ENCODE data around the gene AKAP13.
A peak's percentile ranks its signal among the peaks of the same experiment; 100 is the strongest.

Gene AKAP13

DNA sequence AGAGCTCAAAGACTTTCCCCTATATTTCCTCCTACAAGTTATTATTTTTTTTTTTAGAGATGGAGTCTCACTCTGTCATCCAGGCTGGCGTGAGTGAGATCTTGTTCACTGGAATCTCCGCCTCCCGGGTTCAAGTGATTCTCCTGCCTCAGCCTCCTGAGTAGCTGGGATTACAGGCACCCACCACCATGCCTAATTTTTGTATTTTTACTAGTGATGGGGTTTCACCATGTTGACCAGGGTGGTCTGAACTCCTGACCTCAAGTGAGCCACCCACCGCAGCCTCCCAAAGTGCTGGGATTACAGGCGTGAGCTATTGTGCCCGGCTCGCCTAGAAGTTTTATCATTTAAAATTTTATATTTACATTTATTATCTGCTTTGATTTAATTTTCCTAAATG lies 5.9 kb downstream of the AKAP13 start:
- no peak for DNase-seq

DNA sequence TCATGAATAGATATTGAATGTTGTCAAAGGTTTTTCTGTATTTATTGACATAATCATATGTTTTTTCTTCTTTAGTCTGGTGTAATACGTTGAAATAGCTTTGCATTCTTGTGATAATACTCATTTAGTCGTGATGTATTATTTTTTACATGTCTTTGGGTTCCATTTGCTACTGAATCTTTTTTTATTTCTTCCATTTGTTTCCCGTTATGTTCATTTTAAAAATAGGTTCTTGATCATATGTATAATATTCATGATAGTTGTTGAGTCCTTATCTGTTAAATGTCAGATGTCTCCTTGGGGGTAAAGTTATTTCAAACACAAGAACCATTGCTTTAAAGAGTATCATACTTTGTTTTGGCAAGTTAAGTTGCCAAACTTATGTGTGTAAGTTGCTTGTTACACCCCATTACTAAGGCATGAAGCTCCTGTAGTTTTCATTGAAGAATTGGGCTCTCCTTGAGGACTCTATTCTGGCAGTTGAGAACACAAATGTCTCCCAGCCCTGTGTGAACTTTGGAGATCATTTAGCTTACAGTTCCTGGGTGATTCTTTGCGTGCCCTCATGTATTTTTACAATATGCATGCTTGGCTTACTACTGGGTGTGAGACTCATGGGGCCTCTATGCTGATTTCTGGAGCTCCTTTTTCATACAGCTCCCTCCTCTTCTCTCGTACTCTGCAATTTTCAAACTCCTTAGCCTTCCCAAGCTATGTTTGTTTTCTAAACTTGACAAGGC lies 8.3 kb downstream of the AKAP13 start:
- DNase-seq: no peak

GRCh38 chr15:85389306-85389650 lies 8.9 kb downstream of the AKAP13 start:
- DNase-seq: no peak

DNA sequence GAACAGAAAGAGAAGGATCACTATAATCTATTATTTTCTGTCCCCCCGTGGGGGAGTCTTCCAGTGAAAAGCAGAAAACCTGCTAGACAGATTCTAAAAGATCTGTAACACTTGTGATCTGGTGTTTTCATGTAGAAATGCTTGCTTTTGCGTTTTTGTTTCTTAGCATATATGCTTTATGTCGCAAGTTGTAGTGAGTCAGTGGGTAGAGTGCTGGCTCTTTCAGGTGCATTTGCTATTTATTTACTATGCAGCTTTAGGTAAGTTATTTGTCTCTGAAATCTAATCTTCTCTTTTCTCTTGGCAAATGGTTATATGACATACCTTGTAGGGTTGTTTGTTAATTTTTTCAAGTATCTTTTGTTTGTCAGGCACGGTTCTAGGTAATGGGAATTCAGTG lies 9.4 kb downstream of the AKAP13 start:
- DNase-seq: no peak

GRCh38 chr15:85393210-85393609 lies 12.8 kb downstream of the AKAP13 start:
- no peak for DNase-seq

- DNase-seq: no peak
Observed at GRCh38 chr15:85394554-85395333, 14.3 kb downstream of the AKAP13 start.

GRCh38 chr15:85396554-85396953 lies 16.2 kb downstream of the AKAP13 start:
- no peak for DNase-seq

- no peak for DNase-seq
Observed at GRCh38 chr15:85397151-85397550, 16.7 kb downstream of the AKAP13 start.

DNA sequence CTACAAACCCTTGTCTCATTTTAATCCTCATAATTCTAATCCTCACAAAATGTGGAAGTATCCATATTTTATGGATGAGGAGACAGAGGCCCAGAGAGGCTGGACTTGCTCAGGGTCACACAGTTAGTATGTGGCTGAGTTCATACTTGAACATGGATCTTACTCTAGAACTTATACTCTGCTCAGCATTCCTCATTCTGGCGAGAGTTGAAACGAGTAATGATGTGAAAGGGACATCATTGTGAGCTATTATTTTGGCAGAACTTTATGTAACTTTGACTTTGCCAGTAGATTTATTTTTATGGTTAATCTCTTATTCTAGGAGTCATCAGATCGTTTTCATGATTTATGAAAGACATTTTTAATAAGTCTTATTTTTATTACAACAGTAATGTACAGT lies 17.5 kb downstream of the AKAP13 start:
- no peak for DNase-seq

DNA sequence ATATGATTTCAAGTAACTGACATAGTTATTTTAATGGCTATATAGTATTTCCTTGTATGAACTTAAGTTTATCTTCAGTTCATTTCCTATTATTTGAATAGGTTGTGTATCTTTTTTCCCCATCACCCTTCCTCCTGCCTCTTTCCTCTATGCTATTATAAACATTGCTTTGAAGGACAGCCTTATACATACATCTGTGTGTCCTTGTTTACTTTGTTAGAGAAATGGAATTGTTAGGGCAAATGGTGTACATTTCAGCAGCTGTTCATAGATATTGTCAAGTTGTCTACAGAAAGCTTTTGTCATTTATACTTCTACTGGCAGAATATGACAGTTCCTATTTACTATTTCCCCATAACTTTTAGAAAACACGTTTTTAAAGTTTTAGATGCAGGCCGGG lies 18.4 kb downstream of the AKAP13 start:
- DNase-seq: no peak

DNA sequence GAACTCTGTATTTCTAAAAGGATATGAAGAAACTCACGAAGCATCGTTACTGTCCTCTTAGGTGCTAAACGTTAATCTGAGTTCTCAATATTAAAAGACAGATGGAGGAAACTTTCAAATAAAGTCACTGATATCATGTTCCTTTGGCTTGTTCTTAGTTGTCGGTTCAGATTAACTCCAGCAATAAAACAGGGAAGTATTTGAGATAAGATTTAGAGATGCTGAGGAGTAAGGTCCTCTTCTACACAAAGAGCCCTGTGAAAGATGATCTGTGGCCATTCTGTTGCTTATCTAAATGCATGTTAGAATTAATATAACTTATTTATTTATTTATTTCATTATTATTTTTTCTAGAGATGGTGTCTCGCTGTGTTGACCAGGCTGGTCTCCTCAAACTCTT lies 19.2 kb downstream of the AKAP13 start:
- no peak for DNase-seq

DNA sequence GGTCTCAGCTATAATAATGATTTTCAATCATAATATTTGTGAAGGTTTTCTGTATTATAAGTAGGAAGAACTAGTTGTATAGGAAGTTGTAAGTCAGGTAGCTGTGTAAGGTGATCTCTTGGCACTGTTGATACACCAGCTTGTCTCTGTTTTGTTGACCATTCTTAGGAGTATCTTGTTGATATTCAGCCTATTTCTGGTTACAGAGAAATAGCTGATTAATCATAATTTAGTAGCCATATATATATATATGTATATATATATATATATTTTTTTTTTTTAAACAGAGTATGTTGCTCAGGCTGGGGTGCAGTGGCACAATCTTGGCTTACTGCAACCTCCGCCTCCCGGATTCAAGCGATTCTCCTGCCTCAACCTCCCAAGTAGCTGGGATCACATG lies 20.2 kb downstream of the AKAP13 start:
- DNase-seq: no peak

GRCh38 chr15:85401108-85401774 lies 20.8 kb downstream of the AKAP13 start:
- no peak for DNase-seq

- DNase-seq: no peak
Observed at GRCh38 chr15:85402195-85402881, 21.9 kb downstream of the AKAP13 start.

- DNase-seq: no peak
Observed at GRCh38 chr15:85403745-85404144, 23.3 kb downstream of the AKAP13 start.

GRCh38 chr15:85404176-85404917 lies 23.9 kb downstream of the AKAP13 start:
- no peak for DNase-seq

DNA sequence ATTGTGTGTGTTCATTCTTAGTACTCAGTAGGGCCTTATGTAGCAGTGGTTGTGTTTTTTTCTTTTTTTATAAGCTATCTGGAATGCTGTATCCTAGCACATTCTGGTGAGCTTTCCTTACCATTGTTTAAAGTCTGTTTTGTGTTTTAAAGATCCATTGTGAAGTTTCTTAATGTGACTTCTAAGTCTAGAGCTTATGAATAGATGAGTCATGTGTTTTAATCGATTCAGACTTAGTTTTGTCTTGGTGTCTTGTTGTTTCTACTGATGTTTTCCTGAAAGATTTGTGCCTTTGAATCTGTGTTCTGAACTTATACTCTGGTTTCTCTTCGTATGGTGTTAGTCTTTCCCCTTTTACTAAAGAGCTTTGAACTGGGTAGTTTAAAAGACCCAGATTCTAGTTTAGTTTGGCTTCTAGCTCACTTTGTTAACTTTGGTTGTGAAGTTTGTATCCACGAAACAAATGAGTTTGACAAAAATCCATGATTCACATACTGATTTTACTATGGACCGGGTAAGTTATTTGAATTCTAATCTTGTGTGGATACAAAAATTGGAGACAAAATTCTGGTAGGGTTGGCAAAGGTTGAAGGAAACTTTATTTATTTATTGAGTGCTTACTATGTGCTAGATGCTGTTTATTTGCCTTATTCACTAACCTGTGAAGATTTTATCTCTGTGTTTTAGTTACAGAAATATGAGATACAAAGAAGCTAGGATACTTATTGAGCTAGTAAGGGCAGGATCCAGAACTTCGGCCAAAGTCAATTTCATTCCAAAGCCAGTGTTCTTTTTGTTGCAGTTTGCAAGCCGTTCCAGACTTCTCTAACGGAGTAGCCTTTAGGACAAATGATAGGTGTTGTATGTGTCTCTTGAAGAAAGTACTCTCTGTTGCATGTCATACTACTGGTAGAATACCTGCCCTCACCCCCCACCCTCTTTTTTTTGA lies 24.8 kb downstream of the AKAP13 start:
- no peak for DNase-seq

DNA sequence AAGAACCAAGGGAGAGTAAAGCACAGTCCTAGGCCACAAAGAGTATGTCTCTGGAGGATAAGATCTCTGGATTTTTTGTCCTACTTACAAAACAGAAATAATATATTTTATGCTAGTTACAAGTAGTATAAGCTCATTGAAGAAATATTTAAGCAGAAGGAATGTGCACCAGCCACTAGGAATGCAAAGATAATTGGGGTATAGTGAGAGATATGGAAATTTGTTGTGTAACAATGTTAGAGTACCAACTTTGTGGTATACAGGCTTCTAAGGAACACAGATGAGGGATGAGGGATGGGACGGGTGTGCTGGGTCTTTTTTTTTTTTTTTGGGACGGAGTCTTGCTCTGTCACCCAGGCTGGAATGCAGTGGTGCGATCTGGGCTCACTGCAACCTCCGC lies 26.5 kb downstream of the AKAP13 start:
- DNase-seq: no peak

DNA sequence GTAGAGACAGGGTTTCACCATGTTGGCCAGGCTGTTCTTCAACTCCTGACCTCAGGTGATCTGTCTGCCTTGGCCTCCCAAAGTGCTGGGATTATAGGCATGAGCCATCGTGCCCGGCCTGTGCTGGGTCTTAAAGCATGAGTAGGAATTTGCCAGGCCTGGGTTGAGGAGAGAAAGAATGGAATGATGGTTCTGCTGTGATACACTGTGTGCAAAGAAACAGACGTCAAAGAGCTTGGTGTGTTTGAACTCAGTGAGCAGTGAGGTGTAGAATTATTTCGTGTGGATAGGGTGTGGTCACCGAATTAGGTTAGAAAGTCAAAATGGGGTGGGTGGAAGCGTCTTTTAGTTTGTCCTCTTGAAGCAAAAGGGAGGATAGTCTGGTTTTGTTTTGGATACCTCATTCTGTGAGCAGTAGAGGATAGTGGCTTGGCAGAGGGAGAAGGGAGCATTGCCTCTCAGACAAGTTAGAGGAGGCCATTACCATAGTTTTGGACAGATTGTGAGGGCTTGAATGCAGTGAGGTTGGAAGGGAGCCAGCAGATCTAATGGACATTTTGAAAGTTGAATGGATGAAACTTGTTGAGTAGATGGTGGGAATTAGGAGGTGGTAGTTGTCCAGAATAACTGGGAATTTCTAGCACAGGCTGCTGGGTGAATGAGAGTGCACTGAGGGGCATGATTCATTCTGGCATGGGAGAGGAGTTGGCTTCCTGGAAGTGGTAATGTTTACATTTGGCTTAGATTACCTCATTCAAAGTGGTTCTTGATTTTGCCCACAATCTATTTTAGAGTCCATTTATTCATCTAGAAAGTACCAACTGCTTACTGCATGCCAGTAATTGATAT lies 27.2 kb downstream of the AKAP13 start:
- peak; percentile 24 for DNase-seq

GRCh38 chr15:85408270-85408746 lies 27.9 kb downstream of the AKAP13 start:
- DNase-seq: peak; percentile 26

Data from CD4-positive, alpha-beta T cell treated with Interleukin-12 subunit alpha and Interleukin-12 subunit beta, for 1 hour (primary cell).